Fibroblast of lung (primary cell): ENCODE results near the gene PSMD9.

Experiments used
- EZH2 ChIP-seq: IDR thresholded peaks from 2 replicates; pipeline ENCODE4 v1.5.1; 2012; ENCODE audit warnings: low read length, control low read depth, mild to moderate bottlenecking; ENCODE audit errors: missing control alignments
- TF ChIP-seq, protein P1 (sequence below), 2 donors: IDR thresholded peaks in 1 of 2; conservative IDR thresholded peaks in 1 of 2; 1 replicate in 1 of 2; 2 replicates in 1 of 2; pipeline ENCODE4 v1.5.1; 2011 to 2012; ENCODE audit warnings: low read length in 2 of 2, control low read depth in 1 of 2, inconsistent platforms in 1 of 2, low read depth in 1 of 2, mild to moderate bottlenecking in 1 of 2

- TF ChIP-seq, protein P1, sequence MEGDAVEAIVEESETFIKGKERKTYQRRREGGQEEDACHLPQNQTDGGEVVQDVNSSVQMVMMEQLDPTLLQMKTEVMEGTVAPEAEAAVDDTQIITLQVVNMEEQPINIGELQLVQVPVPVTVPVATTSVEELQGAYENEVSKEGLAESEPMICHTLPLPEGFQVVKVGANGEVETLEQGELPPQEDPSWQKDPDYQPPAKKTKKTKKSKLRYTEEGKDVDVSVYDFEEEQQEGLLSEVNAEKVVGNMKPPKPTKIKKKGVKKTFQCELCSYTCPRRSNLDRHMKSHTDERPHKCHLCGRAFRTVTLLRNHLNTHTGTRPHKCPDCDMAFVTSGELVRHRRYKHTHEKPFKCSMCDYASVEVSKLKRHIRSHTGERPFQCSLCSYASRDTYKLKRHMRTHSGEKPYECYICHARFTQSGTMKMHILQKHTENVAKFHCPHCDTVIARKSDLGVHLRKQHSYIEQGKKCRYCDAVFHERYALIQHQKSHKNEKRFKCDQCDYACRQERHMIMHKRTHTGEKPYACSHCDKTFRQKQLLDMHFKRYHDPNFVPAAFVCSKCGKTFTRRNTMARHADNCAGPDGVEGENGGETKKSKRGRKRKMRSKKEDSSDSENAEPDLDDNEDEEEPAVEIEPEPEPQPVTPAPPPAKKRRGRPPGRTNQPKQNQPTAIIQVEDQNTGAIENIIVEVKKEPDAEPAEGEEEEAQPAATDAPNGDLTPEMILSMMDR (conservative IDR thresholded peaks at IDR 0.05 in 1 of 2, IDR thresholded peaks at IDR 0.05 in 1 of 2; ENCODE audit: low read depth in 1 of 2, low read length in 2 of 2), result no peak
- TF ChIP-seq EZH2, result no peak
Measured at GRCh38 chr12:121943926-121944325, 55.3 kb downstream of the PSMD9 start.
